GM19023 (cell line): Measurements from ENCODE around the gene CDK14.

Experiments used
- ATAC-seq: cut with Tn5 transposase; IDR thresholded peaks from one replicate; pipeline ENCODE4 v1.9.1; 2021; ENCODE audit warnings: mild to moderate bottlenecking, moderate library complexity; ENCODE audit not compliant: unreplicated experiment

CDK14 gene

DNA sequence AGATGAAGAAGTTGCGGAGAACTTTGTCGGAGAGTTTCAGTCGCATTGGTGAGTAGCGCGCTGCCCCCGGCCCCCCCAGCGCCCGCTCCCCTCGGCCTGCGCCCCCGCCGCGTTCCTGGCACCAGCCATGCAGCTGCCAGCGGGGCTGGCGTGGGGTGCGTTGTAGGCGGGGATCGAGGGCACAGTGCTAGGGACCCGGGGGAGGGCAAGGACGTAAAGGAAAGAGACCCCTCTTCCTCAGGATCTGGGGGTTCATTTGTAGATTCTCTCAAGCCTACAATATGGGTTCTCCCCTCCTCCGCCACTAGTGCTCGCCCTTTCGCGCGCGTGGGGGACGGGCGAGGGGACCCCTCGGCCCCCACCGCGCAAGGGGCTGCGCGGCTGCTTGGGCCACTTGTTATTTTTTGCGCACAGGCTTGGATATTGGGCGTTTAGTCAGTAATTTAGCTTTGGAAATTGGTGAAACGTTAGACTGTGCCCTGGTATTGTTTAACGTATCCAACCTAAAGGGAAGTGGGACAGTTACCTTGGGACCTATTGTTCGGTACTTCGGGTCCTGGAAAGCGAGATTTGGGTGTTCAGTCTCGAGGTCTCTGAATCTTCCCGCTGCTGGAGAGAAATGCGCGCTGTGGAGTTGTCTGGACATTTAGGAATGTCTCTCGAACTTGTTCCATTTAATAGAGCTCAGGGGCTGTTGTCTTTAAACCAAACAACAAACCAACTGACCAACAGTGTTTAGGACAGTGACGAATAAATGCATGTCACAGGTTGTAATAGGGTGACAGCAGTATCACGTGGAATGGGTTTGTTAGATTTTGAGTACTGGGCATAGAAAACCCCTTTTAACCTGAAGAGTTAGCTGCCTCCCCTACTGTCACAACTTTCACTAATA, 796 bp downstream of the CDK14 start:
- peak; percentile 19 for ATAC-seq

DNA sequence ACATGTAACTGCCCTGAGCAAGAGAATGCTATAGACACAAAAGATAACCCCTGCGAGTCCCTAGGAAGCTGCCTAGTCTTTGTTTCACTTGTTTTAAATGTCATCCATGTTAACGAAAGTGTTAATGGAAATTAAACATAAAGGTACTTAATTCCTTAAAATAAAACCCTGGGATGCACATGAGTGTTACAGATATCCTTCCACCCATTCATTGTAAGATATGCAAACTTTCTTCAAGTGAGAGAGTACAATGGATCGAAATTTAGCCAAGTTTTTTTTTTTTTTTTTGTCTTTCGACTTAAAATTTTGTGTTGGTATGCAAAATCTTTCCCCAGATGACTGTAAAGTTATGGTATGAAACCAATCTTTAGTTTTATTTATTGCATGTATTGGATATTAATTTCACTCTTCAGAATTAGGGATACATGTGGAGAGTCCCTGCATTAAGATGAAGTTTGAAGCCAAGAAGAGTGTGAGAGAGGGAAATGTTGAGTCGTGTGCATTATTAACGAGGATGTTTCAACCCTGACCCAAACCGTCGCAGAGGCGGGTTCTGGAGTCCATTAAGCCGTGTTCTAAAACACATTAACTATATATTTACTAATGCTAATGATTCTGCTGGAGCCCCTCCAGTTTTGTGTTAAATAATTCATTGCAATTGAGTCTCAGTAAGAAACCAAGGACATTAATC, 1.6 kb downstream of the CDK14 start:
- no peak for ATAC-seq

DNA sequence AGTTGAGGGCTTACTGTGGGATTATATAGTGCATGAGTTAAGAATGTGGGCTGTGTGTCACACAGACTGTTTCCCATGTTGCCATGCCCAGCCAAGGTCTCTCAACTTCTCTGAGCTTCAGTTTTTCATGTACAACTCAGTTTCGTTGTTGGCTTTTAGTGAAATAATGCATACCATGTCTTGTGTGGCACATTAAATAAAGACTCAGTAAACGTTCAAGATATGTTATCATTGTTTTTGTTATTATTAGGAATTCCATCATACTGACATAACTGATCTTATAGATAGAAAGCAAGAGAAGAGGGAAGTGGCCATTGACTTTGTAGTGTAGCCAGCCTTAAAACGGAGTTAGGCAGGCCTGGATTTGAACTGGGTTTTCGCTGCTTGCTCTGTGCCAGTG, 2.9 kb downstream of the CDK14 start:
- ATAC-seq = no peak

DNA sequence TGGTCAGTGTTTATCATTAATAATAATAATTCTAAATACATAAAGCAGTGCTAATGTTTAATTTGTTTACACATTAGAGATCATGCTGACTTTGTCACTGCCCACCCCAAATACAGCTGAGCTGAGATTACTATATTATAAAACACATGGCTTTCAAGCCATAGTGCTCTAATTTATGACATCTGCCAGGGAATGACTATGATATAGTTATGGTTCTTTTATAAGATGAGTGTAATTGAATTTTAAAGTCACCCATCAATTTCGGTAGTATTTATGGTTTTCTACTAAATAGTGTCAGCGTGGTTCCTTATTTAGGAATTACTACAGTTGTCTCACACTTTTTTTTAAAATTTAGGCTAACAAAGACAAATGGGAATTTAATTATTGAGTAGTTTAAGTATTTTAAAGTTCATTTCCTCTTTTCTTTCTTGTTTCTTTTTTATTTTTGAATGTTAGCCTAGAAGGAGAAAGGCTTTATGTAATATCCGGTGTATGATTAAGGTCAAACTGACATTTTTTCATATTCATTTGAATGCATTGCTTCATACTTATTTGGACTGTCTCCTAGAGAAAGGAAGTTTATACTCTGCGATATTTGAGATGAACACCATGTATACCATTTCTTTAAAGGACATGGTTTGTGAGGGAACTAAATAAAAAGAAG, 3.9 kb downstream of the CDK14 start:
- ATAC-seq = no peak

DNA sequence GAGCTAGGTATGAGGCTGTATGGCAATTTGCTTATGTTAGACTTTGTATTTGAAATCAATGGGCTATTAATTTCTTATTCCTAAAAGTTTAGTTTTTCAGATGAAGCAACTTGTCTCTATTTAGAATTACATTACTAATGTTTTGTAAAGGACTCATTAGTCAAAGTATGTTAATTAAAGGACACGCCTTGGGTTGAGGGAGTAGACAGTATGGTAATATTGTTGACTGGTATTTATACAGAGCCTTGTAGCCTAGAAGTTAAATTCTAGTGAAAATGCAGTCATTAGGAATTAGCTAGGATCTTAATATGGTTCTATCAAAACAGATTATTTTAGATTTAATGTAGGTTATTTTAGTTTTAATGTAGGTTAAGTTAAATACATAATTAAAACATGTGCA, 6.2 kb downstream of the CDK14 start:
- ATAC-seq = no peak

DNA sequence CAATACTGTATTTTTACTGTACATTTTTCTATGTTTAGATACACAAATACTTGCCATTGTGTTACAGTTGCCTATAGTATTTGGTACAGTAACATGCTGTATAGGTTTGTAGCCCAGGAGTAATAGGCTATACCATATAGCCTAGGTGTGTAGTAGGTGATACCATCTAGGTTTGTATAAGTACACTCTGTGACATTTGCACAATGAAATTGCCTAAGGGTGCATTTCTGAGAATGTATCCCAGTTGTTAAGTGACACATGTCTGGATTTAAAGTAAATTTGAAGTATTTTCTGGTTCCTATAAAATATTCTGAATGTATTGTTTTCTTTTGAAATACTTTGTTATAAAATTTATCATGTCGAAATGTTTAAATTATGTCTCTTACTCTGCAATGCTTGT, 7.2 kb downstream of the CDK14 start:
- ATAC-seq = no peak

DNA sequence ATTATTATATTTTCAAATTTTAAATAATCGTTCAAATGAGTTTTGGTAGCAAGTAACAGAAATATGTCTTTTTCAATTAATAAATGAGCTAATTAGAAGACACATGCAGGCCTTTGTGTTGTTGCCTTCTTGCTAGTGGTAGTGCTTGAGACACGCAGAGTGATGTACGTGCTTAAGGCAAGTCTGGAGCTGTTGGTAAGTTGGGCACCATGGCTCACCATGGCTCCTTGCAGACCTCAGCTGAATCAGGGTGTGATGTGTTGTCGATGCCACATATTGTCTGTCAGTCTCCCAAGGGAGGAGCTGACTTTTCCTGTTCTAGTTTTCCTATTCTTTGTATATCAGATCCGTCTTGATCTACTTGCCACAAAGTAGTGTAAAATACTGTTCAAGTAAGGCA, 8.3 kb downstream of the CDK14 start:
- no peak for ATAC-seq

DNA sequence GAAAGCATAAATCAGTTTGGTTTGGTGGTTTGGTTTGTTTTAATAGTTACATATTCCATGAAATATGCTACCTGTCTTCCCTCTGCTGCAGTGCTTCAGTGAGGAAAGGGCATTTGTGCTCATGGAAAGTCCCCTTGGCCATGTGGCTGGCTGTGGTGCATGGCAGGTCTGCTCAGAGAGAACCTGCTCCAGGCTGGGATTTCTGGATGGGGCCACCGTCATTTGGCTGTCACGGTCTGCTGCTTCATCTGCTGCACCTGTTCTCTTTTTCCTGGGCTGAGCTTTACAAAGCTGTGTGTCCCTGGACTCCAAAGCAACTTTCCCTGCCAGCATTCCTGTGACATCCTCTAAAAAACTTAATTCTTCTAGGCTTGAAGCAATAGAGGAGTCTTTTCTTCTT, 8.9 kb downstream of the CDK14 start:
- ATAC-seq = no peak

DNA sequence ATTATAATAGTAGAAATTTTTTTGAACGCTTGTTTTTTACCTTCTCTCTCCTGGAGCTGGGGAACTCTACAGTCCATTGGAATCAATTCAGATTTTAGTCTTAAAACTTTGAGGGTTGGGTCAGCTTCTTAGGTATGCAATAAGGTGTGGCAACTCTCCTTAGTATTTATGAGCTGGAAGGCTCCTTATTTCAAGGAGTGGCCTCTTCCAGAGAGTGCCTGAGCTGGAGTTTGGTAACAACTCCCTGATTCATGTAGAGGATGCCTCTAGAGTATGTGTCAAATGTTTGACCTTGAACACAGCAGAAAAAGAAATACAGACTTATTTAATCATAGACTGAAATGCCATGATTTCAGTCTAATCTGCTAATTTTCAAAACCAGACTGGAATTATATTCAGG, 11.1 kb downstream of the CDK14 start:
- ATAC-seq = no peak

DNA sequence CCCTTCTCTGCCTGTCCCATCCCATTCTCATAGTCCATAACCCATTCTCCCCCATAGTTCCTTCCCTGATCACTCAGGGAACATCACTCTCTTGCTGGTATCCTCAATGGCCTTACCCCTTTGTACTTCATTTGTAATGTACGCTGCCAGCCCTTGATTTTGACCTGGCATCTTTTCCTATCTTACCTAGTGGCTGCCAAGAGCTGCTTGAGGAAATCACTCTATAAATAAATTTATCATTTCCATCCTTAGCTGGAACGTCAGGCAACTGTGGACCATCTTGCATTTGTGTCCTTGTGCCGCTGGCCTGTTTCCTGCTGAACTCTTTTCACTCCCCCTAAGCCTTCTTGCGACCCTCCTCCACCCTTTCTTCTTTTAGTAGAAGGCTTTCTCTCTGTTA, 14.0 kb downstream of the CDK14 start:
- no peak for ATAC-seq

DNA sequence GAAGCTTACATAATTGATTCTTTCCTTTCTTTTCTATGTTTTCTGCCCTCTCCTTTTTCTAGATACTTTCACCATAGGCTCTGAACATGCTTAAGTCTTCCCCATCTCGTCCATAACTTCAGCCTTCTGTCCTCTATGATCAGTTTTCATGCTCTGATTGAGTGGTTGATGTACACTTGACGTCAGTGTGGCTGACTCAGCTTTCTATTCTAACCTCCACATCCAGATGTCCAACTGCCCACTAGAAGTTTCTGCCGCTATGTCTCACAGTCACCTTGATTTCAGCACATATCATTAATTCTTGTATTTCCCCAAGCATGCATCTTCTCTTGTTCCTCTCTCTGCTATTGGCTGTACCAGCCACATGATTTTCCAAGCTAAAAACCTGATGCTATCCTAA, 15.0 kb downstream of the CDK14 start:
- ATAC-seq = no peak

DNA sequence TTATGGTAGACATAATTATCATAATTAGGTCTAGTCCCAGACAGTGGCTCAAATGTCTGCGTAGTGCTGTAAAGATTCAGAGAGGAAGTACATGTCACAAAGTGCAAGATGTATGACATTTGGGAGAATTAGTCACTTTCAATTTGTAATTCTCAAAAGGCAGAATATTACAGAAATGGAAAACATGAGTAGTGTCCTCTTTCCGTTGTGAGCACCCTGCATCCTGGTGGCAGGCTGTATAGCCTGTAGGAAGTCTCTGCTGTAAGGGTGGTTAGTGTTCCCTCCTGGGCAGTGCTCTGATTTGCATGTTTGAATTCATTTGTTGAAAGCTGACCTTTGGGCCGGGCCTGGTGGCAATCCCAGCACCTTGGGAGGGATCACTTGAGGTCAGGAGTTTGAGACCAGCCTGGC, 17.0 kb downstream of the CDK14 start:
- ATAC-seq = peak; percentile 86

DNA sequence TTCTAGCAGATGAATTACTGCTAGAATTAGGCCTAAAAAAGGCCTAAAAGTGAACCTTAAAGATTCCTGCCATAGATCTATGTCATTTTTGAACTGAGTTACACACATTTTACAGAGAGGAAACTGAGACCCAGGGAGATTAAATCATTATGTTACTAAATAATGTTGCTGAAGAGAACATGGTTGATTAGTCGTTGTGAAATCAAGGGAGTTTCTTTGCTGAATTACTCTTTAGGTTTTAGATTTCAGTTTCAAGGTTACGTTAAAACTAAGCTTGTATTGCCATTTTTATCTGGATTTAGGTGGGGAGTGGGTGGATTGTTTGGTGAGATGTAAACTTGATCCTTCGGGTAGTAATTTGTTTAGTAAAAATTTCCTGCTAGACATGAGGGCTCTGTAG, 21.3 kb downstream of the CDK14 start:
- ATAC-seq = no peak

DNA sequence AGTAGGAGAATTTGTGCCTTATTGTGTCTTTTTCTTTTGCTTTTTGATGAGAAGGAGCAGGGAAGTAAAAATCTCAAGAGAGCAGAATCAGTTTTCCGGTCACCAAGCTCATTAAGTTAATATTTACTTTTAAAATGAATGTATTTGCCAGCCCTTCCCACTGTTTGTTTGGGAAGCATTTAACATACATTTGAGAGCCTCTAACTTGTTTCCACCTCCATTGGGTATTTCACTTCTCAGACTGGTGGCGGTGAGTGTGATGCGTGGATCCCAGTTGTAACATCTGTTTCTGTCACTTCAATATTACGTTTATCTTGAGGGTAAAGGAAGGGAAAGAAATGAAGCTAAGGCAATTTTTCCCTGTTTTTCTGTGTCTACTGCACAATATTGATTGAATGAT, 22.8 kb downstream of the CDK14 start:
- ATAC-seq = no peak

DNA sequence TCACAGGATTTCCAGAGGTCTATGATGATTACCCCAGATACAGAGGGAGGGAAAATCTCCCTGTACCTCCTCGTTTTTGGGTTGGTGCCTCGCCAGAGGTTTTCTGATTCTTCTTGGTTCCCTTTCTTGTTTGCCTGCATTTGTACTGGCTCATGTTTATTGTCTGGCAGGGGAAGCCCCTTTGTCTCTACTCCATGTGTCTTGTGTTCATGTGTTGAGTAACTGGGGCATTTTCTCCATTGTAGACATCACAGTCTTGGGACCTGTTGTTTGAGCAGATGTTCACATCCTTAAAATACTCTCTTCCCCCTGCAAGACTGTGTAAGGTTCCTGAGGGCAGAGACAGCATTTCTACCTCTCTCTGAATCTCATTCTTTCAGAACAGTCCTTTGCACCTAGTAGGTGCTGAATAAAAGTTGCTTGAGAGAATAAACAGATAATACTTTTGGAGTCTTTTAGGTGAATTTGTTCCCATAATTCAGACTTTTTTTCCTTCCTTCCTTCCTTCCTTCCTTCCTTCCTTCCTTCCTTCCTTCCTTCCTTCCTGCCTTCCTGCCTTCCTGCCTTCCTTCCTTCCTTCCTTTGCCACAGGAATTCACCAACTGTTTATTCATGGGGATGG, 25.1 kb downstream of the CDK14 start:
- peak; percentile 75 for ATAC-seq

DNA sequence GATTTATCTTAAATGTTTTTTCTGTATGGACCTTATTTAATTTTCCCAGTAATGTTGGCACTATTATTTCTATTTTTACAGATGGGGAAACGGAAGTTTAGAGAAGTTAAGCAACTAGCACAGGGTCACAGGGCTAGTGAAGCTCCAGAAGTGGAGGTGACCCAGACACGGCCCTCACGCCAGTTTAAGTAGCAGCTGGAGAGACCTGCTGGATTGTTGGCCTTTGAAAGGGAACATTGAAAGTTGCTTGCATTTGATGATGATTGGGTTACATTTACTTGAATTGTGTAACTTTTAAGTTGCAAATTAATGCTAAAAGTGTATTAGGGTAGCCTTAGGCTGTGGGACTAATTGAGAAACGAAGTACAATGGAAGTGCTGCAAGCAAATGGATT, 25.6 kb downstream of the CDK14 start:
- no peak for ATAC-seq

DNA sequence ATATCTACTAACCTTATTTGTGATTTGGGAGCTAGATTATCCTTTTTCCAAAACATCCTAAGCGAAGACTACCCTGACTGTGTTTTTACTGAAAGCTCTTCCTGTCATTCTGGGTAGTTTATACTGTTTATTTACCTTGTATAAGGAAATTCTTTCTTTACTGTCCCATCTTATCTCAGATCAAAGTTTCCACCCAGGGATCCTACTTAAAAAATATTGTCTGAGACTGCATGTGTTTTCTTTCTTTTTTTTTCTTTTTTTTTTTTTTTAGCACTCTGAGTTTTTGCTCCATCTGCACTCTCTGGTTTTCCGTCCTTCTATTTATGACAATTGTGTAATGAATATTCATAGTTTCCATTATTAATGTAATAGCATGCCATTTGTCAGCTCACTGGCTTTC, 26.5 kb downstream of the CDK14 start:
- ATAC-seq = no peak

DNA sequence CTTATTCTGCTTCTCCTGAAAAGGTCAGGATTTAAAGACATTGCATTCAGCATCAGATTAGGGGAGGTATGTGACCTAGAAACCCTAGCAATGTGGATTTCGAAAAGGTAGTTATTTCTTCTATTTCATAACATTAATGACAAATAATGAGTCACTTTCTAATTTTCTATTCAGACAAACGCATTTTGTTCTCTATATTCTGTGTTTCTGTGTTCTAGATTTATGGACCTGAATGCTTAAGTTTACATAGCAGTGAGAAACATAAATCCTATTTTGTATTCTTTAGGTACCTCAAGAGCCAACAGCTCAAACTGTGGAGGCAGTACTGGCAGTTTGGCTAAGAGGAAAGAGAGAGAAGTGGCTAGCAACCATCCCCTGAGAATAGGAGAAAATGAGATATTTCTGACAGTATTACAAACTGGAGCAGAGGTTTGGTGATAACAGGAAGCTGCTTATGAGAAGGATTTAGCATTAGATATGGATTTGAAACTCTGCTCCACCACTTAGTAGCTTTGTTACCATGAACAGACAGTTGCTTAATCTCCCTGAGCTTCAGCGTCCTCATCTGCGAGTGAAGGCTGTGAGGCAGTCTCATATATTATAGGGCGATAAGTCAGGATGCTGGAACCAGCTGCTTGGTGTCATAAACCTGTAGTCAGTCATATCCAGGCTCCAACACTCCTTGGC, 28.2 kb downstream of the CDK14 start:
- no peak for ATAC-seq

DNA sequence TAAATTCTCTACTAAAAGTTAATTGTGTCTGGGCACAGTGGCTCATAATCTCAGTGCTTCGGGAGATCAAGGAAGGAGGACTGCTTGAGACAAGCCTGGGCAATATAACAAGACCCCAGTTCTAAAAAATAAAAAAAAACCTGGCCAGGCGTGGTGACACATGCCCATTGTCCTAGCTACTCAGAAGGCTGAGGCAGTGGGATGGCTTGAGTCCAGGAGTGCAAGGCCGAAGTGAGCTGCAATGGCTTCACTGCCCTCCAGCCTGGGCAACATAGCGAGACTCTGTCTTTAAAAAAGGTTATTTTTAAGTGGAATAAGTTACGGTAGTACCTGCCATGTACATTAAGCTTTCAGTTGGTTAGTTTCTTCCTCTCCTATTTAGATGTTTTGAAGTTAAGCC, 28.9 kb downstream of the CDK14 start:
- ATAC-seq = no peak

DNA sequence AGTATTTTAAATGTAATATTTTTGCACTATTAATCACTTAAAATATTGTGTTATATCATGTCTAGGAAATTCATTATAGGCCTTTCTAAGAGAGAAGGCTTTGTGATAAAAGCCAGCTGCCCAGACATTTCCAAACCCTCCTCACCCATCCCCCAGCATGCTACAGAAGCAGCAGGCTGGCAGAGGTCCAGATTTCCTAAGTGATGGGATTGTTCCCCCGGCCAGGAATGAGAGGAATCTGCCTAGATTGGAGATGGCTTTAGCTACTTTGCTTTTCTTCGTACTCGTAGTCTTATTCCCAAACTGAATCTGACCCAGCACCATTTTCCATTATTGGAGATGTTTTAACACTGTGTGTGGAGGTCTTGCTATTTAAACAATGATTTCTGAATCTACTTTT, 29.4 kb downstream of the CDK14 start:
- ATAC-seq = no peak

DNA sequence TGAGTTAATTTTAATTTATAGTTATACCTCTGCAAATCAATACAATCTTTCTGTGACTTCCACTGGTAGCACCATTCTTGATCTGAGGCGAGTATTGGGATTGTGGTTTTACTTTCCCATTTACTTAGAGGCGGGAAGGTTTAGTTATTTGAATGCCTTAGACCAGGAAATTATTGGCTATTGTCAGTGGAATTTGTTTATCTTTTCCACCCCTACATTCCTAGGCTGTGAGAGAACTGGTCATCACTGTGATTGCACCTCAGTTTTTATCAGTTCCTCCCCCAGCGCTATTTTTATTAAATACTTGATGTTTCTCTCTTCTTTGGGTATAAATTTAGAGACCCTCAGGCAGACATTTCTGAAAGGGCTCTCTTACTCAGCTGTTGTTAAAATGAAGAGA, 29.9 kb downstream of the CDK14 start:
- ATAC-seq = no peak
